DMS114 treated with DMSO at 0.1 percent for 48 hours (cell line): ENCODE results near the gene RXRB.
"Not testable (repeated sequence)": the region's sequence is repeated elsewhere in the genome, so short reads cannot be mapped to it uniquely, and the experiment has no call there.

ENCODE experiments used
- DNase-seq: peaks from one replicate; lab custom pipeline; 2025; ENCODE audit not compliant: unreplicated experiment; lab: John Stamatoyannopoulos, UW

The RXRB gene

DNA sequence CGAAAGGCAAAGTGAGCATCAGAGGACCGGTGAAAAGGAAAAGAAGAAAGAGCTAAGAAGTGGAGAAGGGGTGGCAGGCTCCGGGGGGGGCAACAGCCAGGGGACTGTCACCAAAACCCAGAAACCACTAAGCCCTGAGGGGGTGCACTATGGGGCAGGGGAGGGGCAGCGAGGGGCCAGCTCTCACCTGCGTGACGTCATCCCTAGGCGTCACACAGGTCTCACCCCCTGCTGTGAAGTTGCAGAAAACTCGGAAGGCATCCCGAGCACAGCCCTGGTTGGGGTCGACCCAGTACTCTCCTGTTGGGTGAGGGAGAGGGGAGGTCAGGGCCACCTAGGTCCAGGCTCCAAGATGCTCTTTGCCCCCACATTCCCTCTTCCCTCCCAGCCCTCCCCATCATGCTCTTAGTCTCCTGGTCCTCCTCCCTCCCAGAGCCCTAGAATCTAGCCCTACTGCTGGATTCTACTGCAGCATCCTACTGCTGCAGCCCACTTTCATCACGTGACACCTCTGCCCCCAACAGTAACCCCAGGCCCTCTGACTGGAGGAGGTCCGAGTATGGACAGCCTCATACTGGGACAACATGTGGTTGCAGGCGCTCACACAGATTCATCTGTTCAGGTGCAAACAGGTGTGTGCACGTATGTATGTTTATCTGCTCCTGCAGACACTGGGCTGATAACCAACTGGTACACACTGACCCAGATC, 35.6 kb downstream of the RXRB start:
- DNase-seq = no peak

DNA sequence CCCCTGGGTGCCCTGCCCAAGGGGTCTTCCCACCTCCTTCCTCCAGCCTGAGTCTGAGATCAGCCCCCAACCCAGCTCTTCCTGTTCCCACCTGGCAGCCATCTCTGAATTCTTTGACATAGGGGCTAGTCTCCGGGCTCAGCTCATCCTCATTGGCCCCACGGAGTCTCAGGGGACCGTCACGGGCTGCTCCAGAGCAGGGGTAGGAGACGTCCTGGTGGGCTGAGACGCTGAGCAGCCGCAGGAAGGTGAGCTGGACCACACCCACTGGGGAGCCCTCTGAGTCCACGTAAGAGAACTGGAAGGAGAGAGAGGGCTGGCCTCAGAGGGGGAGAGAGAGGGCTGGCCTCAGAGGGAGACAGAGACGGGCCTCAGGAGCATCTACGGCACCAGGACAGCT, 36.3 kb downstream of the RXRB start:
- DNase-seq = no peak

DNA sequence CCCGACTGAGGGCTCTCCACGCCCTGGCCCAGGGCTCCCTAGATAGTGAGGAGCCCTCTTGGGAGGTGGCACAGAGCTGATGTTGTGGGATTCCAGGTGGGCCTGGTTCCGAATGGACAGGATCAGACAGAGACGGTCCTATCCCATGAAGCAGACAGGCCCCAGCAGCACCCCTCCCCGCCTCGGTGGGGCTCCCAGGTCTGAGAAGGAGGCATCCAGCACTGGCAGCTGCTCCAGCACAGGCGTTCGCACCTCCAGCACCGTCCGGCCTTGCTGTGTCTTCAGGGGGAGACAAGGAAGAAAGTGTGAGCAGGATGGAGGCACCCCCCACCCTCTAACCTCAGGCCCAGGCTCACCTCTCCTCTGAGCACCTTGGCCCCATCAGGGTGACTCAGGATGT, 36.9 kb downstream of the RXRB start:
- no peak for DNase-seq

DNA sequence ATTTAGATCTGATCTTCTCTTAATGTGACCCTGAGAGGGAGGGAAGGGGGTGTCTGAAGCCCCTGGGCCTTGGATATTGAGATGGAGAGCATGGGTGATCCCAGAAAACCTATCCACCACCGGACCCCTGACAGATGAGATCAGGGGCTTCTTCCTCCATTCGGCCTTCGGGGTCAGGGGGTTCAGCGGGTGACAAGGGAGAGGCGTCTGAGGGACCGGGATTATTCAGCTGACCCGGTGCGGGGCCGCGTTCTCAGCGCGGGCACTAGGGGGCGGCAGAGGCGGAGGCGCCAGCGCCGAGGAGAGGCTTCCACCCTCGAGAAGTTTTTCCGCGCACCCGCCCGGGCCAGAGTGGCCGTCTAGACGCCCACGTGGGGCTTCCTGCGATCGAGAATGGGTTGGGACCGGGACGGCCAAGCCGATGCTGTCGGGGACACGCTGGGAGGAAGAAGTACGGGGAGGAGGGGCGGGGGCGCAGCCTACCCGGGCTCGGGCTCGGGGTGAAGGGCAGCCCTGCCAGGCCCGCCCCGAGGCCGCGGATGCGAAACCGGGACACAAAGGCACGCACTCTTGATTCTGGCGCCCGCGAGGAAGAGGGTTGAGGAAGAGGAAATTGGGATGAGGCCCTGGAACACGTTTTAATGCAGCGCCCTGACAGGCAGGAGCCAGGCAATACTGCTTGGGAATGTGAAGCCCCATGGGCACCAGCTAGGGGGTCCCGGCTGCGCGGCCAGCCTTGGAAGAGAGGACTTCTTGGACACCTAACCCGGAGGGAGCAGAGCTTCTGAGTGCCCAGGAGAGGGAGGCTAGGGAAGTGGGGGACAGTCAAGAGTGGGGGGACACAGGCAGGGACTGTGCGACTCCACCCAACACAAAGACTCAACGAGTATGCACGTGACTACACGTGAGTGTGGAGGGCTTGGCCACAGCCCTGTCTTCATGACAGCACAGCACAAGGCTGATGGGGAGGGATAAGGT, 38.8 kb downstream of the RXRB start:
- peak; percentile 48 for DNase-seq

DNA sequence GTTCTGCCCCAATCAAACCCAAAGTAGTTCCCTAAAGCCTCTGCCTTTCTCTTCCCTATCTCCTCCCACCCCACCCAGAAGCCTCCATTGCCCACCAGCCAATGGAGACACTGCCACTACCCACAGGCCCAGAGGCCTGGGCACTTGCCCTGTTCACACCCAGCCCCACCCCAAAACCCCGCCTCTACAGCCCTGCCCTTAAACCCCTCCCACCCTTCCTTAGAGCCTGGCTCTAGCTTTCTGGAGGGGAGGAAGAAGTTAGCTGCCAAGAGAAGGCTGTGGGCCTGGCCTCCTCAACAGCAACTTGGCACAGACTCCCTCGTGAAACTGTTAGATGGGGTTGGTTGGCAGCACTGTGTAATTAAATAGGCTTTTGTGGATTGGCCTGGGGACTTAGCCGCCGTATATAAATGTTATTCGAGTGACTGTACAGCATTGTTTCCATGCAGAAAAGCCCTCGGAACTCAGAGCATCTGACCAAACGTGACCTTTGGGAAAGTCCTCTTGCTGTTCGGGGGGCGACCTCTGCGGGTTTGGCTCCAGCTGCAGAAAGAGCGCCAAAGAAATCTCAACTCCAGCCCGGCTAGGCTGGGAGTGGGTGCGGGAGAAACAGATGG, 39.6 kb downstream of the RXRB start:
- DNase-seq = no peak

DNA sequence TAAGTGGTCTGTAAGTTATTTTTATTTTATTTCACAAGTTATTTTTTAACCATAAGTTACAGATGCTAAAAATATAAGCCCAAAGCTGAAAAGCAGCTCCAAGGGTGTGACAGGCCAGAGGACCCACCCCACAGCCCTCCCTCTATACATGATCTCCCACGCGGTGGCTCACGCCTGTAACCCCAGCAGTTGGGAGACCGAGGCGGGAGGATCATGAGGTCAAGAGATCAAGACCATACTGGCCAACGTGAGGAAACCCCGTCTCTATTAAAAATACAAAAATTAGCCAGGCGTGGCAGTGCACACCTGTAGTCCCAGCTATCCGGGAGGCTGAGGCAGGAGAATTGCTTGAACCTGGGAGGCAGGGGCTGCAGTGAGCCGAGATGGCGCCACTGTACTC, 40.4 kb downstream of the RXRB start:
- no peak for DNase-seq

DNA sequence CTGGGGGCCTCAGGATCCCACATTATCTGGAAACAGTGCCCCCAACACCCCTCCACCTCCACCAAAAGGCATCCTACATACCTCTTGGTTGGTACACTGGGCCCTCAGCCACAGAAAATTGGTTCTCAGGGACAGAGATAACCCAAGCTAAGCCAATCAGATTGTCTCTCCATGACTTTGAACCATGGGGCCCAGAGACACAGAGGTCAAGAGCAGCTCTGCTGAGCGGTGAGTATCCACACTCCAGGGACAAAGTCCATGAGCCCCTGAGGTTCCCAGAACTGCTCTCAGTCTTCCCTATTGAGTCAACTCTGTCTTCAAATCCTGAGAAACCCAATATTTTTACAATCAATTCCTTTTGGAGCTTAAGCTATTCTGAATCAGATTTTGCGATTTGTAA, 43.5 kb downstream of the RXRB start:
- DNase-seq = no peak

DNA sequence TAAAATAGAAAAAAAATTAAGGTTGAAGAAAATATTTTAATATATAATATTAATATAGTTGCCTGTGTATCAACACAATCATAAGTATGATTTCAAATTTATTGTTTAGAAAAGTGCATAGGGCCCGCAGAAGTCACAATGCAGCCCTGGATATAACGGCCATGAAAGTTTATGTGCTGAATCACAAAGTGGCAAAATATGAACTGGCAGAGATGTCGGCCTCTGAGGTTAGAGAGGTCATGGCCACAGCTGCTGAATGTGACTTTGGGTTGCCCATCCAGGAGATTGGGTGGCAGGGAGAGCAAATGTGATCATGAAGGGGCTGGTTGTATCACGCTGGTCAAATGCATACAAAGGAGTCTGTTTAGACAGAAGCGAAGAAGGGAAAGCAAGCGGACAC, 43.9 kb downstream of the RXRB start:
- DNase-seq = no peak

DNA sequence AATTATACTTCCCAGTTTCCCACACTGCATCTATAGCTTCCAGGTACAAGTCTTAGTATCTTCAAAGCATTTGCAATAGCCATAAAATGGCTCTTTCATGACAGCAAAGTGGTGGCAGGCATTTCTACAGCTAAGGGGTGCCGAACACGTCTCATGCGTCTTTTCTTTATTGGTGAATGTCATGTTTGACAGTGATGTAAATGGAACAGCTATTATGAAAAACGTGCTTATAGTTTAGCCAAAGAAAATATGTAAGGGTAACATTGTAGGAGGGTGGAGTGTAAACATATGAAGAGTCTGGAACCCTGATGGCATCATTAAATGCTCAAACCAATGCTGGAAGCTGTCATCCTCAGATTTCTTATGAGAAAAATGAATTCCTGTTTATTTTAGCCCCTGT, 46.1 kb downstream of the RXRB start:
- DNase-seq = no peak

DNA sequence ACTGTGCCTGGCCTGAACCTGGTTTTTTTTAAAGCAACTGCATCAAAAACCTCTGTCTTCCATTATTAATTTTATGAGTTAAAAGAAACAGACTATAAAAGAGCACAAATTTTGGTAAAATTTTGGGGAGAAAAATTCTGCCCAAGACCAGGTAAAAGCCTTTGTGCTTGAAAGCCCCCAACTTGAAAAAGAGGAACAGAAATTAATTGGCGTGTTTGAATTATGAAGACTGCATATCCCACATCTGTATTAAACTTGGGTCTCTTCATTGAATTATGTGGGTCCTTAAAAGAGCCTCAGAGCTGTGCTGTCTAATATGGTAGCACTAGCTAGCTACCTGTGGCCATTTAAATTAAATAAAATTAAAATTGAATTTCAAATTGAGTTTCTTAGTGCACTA, 49.4 kb downstream of the RXRB start:
- no peak for DNase-seq

DNA sequence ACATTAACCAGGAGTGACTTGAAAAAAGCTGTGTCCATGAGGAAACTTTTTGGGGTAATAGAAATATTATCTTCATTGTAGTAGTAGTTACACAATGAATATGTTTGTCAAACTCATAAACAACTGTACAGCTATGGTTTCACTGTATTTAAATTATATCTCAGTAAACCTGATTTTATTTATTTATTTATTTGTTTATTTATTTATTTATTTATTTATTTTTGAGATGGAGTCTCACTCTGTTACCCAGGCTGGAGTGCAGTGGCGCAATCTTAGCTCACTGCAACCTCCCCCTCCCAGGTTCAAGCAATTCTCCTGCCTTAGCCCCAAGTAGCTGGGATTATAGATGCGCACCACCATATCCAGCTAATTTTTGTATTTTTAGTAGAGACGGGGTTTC, 49.9 kb downstream of the RXRB start:
- DNase-seq = not testable (repeated sequence)

DNA sequence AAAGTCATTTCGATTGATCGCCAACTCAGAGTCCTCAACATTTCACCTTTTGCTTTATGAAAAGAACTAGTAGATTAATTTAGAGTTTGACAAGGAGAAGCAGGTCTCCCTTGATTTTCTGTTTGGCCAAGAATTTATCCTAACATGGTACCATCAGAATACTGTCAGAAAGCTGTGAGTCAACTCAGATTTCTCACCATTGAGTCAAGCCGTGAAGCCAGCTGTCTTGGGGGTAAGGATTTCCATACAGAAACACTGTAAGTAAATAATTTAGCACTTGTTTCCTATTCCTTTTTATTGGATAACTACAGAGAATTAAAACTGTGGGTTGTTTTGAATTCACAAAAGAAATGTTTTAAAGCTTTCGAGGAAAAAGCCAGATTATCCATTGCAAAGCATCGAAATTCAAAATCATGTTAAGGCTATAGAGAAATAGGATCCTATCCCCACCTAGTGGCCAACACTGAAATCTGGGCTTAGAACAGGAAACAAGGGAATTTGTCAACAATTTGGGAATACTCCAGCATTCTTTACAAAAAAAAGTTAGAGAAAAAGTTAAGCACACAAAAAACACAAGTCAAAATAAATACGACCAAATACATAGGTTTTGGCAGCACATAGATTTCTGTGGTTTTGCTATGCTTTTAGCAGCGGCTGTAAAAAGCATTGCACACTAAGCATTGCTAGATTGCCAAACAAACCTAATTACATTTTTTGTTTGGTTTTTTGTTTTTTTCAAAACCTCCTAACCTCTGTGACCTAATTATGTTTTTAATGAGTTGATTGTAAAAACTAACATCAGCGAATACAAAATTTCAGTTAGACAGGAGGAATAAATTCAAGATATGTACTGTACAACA, 52.4 kb downstream of the RXRB start:
- peak; percentile 67 for DNase-seq

DNA sequence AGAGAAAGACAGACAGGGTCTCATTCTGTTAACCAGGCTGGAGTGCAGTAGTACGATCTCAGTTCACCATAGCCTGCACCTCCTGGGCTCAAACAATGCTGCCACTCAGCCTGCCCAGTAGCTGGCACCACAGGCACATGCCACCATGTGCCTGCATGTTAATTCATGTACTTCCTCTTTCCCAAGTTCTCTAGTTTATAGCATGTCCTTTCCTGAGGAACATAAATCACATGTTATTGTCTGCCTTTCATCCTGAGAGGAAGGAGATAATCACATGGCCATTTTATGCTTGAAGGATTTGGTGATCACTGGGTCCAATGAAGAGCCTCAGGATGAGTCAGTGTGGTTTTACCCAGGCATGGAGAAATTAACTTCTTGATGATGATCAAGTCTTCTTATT, 56.1 kb downstream of the RXRB start:
- no peak for DNase-seq
